ENCODE results near the gene NEDD8.

The NEDD8 gene

DNA sequence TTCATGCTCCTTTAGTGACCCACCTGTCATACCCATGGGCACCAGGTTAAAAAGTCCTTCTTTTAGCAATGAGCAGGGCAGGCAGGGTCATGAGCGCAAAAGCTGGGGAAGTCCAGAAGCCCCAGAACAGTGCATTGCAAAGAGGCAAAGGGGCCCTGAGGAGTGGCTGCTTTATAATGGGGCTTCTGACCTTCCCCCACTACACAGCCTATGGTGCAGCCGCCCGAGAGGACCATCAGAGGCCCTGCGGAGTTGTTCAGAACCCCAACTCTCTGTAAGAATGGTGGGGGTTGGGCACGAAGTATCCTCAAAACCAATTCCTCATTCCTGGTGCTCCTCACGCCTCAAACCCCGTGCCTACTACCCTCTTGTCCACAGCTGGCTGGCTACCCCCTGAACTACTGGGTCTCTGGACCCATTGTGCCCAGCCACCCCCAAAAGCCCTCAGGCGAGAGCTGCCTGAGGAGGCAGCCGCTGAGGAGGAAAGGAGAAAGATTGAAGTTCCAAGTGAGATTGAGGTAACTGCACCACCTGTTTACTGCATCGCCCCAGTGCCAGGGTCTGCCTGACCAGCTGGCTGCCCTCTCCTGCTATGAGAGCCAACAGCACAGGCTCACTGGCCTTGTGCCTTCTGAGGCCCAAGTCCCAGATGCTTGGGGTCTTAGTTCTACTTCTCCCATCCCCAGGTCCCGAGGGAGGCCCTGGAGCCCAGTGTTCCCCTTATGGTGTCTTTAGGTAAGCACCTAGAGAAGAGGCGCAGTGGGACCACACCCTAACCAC lies 53.6 kb downstream of the NEDD8 start:
- H3K4me3 ChIP-seq (ENCODE audit: low read depth, low read length), result no peak overlapping the region
- H3K27ac ChIP-seq (ENCODE audit: extremely low read depth, low read depth, low read length), result no peak overlapping the region
- peaks cover 0 to 70% of the 10 kb centered on the region in 2 experiments; a peak in 2 of 3 replicates for H3K36me3 ChIP-seq (ENCODE audit: control insufficient read depth in 2 of 2, insufficient read depth in 1 of 2, low read length in 2 of 2)
- H3K9me3 ChIP-seq (ENCODE audit: control insufficient read depth, insufficient read depth, low read depth, low read length), result no peaks in the 10 kb centered on the region
- ChIA-PET CTCF (interaction anchor here (0.6 to 1.7 kb wide), 2 partner anchors 120 to 153 kb away, joined by 4 to 5 read pairs; no protein-coding TSS in a partner anchor), POLR2A (interaction anchor here (1.0 to 2.0 kb wide), 4 partner anchors 8 to 65 kb away, joined by 3 to 8 read pairs (median 4); partner anchors contain the start of genes IRF9 and RNF31)
- no peaks in the 10 kb centered on the region for H3K4me1 ChIP-seq (ENCODE audit: control insufficient read depth, insufficient read depth, low read length)
- TF ChIP-seq FEZF1 (tag by site-specific recombination; IDR thresholded peaks at IDR 0.05), result no peak
- TF ChIP-seq BCL11A (tag by site-specific recombination; IDR thresholded peaks at IDR 0.05; ENCODE audit: low read depth), result no peak
- no peak for TF ChIP-seq ZNF16 (tag by site-specific recombination; IDR thresholded peaks at IDR 0.05; ENCODE audit: low read depth)
- TF ChIP-seq, protein P1, sequence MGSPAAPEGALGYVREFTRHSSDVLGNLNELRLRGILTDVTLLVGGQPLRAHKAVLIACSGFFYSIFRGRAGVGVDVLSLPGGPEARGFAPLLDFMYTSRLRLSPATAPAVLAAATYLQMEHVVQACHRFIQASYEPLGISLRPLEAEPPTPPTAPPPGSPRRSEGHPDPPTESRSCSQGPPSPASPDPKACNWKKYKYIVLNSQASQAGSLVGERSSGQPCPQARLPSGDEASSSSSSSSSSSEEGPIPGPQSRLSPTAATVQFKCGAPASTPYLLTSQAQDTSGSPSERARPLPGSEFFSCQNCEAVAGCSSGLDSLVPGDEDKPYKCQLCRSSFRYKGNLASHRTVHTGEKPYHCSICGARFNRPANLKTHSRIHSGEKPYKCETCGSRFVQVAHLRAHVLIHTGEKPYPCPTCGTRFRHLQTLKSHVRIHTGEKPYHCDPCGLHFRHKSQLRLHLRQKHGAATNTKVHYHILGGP (tag by site-specific recombination; IDR thresholded peaks at IDR 0.05), result no peak
- no peak for TF ChIP-seq OSR2 (tag by site-specific recombination; IDR thresholded peaks at IDR 0.05)
- TF ChIP-seq ZIC2 (tag by site-specific recombination; IDR thresholded peaks at IDR 0.05), result no peak
- TF ChIP-seq ZNF211 (tag by site-specific recombination; IDR thresholded peaks at IDR 0.05; ENCODE audit: low read depth), result no peak
- no peak for TF ChIP-seq MEIS1 (CRISPR knock-in tag; IDR thresholded peaks at IDR 0.05; ENCODE audit: borderline replicate concordance)
- TF ChIP-seq, protein P2, sequence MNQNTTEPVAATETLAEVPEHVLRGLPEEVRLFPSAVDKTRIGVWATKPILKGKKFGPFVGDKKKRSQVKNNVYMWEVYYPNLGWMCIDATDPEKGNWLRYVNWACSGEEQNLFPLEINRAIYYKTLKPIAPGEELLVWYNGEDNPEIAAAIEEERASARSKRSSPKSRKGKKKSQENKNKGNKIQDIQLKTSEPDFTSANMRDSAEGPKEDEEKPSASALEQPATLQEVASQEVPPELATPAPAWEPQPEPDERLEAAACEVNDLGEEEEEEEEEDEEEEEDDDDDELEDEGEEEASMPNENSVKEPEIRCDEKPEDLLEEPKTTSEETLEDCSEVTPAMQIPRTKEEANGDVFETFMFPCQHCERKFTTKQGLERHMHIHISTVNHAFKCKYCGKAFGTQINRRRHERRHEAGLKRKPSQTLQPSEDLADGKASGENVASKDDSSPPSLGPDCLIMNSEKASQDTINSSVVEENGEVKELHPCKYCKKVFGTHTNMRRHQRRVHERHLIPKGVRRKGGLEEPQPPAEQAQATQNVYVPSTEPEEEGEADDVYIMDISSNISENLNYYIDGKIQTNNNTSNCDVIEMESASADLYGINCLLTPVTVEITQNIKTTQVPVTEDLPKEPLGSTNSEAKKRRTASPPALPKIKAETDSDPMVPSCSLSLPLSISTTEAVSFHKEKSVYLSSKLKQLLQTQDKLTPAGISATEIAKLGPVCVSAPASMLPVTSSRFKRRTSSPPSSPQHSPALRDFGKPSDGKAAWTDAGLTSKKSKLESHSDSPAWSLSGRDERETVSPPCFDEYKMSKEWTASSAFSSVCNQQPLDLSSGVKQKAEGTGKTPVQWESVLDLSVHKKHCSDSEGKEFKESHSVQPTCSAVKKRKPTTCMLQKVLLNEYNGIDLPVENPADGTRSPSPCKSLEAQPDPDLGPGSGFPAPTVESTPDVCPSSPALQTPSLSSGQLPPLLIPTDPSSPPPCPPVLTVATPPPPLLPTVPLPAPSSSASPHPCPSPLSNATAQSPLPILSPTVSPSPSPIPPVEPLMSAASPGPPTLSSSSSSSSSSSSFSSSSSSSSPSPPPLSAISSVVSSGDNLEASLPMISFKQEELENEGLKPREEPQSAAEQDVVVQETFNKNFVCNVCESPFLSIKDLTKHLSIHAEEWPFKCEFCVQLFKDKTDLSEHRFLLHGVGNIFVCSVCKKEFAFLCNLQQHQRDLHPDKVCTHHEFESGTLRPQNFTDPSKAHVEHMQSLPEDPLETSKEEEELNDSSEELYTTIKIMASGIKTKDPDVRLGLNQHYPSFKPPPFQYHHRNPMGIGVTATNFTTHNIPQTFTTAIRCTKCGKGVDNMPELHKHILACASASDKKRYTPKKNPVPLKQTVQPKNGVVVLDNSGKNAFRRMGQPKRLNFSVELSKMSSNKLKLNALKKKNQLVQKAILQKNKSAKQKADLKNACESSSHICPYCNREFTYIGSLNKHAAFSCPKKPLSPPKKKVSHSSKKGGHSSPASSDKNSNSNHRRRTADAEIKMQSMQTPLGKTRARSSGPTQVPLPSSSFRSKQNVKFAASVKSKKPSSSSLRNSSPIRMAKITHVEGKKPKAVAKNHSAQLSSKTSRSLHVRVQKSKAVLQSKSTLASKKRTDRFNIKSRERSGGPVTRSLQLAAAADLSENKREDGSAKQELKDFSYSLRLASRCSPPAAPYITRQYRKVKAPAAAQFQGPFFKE (tag by site-specific recombination; IDR thresholded peaks at IDR 0.05; ENCODE audit: borderline replicate concordance), result no peak
- TF ChIP-seq ZNF580 (tag by site-specific recombination; IDR thresholded peaks at IDR 0.05), result no peak
- TF ChIP-seq, protein P3, sequence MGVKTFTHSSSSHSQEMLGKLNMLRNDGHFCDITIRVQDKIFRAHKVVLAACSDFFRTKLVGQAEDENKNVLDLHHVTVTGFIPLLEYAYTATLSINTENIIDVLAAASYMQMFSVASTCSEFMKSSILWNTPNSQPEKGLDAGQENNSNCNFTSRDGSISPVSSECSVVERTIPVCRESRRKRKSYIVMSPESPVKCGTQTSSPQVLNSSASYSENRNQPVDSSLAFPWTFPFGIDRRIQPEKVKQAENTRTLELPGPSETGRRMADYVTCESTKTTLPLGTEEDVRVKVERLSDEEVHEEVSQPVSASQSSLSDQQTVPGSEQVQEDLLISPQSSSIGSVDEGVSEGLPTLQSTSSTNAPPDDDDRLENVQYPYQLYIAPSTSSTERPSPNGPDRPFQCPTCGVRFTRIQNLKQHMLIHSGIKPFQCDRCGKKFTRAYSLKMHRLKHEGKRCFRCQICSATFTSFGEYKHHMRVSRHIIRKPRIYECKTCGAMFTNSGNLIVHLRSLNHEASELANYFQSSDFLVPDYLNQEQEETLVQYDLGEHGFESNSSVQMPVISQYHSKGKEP (tag by site-specific recombination; IDR thresholded peaks at IDR 0.05), result no peak
- TF ChIP-seq ZNF354C (tag by site-specific recombination; IDR thresholded peaks at IDR 0.05; ENCODE audit: borderline replicate concordance, low read depth), result no peak
- TF ChIP-seq ZNF544 (tag by site-specific recombination; IDR thresholded peaks at IDR 0.05), result no peak

GRCh38 chr14:24177891-24178290 lies 54.3 kb downstream of the NEDD8 start:
- ChIA-PET POLR2A (interaction anchor here (0.9 to 1.3 kb wide), 3 partner anchors 17 to 63 kb away, joined by 3 to 4 read pairs (median 4); partner anchors contain the start of genes DCAF11, IRF9, NRL and RNF31), CTCF (no interaction called here)
- no peak overlapping the region for H3K27ac ChIP-seq (ENCODE audit: extremely low read depth, low read depth, low read length)
- H3K36me3 ChIP-seq (ENCODE audit: control insufficient read depth in 2 of 2, insufficient read depth in 1 of 2, low read length in 2 of 2), result peaks cover 0 to 67% of the 10 kb centered on the region in 2 experiments; a peak in 2 of 3 replicates
- H3K9me3 ChIP-seq (ENCODE audit: control insufficient read depth, insufficient read depth, low read depth, low read length), result no peaks in the 10 kb centered on the region
- no peak overlapping the region for H3K4me3 ChIP-seq (ENCODE audit: low read depth, low read length)
- TF ChIP-seq PBX3 (CRISPR knock-in tag; IDR thresholded peaks at IDR 0.05) (no peak), ZNF792 (tag by site-specific recombination; IDR thresholded peaks at IDR 0.05) (no peak), ZBTB11 (tag by site-specific recombination; conservative IDR thresholded peaks at IDR 0.05; ENCODE audit: low read depth) (no peak), ZBTB48 (tag by site-specific recombination; IDR thresholded peaks at IDR 0.05) (no peak), ZNF747 (tag by site-specific recombination; IDR thresholded peaks at IDR 0.05) (no peak)
- no peaks in the 10 kb centered on the region for H3K4me1 ChIP-seq (ENCODE audit: control insufficient read depth, insufficient read depth, low read length)

Data from HEK293 (cell line).